Astrocyte of the cerebellum (primary cell): ENCODE results near the gene TREML2.
"Not testable (repeated sequence)": the region's sequence is repeated elsewhere in the genome, so short reads cannot be mapped to it uniquely, and the experiment has no call there.

Experiments used
- DNase-seq: peaks from one replicate; pipeline ENCODE4 v3.0.0-alpha.2; 2011; ENCODE audit warnings: low read depth
- H3K4me3 ChIP-seq: 2 replicates; pipeline ENCODE4 v1.5.1; 2011; ENCODE audit warnings: mild to moderate bottlenecking, low read depth, low read length, moderate library complexity
- in situ Hi-C: cut with HindIII; loops from 2 replicates; pipeline ENCODE4 v1.10.0; 2017; ENCODE audit warnings: low sequenced_read_pairs
- TF ChIP-seq, protein P1 (sequence below): IDR thresholded peaks from 2 replicates; pipeline ENCODE4 v1.5.1; 2012; ENCODE audit warnings: low read length, low read depth, moderate library complexity, mild to moderate bottlenecking; ENCODE audit errors: missing control alignments

The TREML2 gene, protein sequence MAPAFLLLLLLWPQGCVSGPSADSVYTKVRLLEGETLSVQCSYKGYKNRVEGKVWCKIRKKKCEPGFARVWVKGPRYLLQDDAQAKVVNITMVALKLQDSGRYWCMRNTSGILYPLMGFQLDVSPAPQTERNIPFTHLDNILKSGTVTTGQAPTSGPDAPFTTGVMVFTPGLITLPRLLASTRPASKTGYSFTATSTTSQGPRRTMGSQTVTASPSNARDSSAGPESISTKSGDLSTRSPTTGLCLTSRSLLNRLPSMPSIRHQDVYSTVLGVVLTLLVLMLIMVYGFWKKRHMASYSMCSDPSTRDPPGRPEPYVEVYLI

DNA sequence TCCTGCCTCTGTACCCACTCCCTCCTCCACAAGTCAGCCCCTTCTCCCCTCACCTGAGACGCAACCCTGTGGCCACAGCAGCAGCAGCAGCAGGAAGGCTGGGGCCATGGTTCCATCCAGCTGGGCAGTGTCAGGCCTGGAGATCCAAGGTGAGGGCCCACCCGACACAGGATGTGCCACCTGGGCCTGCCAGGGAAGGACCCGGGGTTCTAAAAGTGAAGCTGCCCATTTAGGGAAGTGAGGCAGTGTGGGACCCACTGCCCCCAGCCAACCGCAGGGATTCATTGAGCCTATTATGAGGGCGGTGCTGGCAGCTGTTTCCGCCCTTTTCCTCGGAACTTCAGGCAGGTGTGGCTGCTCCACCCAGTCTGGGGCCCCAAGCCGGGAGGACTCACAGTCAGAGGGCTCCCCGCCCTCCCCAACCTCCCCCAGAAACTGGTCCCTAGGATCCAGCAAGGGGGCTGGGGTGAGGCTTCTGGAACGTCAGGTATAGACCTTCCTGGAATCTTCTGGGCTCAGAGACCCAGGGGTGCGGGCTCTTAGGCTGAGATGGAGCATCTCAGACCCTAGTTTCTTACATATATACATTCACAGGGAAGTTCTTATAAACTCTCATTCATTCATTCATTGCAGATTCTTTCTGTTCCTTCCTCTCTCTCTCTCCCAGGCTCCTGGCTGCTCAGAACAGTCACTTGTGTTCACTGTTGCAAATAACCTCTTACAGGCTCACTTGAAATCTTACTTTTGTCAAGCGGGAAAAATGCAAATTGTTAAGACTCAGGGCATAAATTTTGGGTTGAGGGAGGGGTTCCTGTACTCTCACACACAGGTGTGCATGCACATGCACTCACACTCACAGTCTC lies at the start of gene TREML2:
Gene TREML2 (minus strand): TSS at position 249 of the 863 bp plus-strand sequence. CDS start 141 bp downstream, at position 108.
- TF ChIP-seq, protein P1, sequence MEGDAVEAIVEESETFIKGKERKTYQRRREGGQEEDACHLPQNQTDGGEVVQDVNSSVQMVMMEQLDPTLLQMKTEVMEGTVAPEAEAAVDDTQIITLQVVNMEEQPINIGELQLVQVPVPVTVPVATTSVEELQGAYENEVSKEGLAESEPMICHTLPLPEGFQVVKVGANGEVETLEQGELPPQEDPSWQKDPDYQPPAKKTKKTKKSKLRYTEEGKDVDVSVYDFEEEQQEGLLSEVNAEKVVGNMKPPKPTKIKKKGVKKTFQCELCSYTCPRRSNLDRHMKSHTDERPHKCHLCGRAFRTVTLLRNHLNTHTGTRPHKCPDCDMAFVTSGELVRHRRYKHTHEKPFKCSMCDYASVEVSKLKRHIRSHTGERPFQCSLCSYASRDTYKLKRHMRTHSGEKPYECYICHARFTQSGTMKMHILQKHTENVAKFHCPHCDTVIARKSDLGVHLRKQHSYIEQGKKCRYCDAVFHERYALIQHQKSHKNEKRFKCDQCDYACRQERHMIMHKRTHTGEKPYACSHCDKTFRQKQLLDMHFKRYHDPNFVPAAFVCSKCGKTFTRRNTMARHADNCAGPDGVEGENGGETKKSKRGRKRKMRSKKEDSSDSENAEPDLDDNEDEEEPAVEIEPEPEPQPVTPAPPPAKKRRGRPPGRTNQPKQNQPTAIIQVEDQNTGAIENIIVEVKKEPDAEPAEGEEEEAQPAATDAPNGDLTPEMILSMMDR: no peak
- H3K4me3 ChIP-seq: no peak within 1 kb of the TSS
- in situ Hi-C loops: no loop called here
- no peak for DNase-seq

DNA sequence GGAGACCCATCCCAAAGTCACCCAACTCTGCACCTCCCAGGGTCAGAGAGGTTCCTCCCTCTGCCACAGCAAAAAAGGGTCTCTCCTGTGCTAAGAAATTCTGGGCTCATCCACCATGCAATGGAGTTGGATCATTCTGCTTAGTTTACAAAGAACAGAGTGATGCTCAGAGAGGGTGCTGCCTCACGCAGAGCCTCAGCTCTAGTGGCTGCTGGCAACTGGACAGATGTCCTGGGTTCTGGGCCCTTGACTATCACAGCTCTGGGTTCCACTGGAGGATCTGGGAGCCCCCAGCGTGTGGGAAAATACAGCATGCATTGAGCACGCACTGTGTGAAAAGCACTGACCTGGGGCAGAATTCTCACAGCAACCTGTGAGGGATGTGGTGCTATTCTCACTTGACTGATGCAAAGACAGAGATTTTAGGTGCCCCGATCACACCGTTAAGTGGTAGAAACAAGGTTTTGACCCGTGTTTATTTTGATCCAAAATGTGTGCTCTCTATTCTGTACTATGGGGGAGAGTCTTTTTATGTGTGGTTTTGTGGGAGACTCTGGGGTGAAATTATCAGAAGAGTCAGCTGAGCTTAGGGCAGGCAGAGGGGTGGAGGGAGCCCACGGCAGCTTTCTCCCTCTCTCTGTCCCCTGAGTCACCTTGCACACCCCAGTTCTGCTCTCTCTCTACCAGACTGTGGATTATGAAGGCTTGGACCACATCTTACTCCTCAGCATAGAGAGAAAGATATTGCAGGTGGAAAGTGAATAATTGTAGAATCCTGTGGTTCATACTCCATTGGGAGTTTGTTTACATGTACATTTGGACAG lies 47.1 kb upstream of the TREML2 start:
- no peak overlapping the region for H3K4me3 ChIP-seq
- in situ Hi-C loops: no loop called here
- DNase-seq: no peak
- TF ChIP-seq, protein P1: no peak

DNA sequence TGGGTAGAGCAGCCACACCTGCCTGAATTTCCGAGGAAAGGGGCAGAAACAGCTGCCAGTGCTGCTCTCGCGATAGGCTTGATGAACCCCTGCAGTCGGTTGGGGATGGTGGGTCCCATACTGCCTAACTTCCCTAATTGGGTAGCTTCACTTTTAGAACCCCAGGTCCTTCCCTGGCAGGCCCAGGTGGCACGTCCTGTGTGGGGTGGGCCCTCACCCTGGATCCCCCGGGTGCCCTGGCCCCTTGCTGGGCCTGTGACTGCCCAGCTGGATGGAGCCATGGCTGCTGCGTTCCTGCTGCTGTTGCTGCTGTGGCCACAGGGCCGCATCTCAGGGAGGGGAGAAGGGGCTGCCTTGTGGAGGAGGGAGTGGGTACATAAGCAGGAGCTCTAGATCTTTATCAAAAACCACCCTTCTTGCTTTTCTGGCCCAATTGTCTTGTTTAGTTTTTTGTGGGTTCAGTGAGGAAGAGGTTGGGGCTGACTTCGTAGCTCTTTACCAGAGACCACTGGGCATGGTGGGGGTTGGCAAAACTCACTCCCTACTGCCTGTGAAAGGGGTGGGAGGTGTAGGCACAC lies 46.4 kb upstream of the TREML2 start:
- TF ChIP-seq, protein P1: no peak
- in situ Hi-C loops: no loop called here
- no peak for DNase-seq
- no peak overlapping the region for H3K4me3 ChIP-seq

DNA sequence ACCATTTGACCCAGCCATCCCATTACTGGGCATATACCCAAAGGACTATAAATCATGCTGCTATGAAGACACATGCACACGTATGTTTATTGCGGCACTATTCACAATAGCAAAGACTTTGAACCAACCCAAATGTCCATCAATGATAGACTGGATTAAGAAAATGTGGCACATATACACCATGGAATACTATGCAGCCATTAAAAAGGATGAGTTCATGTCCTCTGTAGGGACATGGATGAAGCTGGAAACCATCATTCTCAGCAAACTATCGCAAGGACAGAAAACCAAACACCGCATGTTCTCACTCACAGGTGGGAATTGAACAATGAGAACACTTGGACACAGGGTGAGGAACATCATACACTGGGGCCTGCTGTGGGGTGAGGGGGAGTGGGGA lies 45.6 kb upstream of the TREML2 start:
- H3K4me3 ChIP-seq, DNase-seq, in situ Hi-C loops: not testable (repeated sequence)

DNA sequence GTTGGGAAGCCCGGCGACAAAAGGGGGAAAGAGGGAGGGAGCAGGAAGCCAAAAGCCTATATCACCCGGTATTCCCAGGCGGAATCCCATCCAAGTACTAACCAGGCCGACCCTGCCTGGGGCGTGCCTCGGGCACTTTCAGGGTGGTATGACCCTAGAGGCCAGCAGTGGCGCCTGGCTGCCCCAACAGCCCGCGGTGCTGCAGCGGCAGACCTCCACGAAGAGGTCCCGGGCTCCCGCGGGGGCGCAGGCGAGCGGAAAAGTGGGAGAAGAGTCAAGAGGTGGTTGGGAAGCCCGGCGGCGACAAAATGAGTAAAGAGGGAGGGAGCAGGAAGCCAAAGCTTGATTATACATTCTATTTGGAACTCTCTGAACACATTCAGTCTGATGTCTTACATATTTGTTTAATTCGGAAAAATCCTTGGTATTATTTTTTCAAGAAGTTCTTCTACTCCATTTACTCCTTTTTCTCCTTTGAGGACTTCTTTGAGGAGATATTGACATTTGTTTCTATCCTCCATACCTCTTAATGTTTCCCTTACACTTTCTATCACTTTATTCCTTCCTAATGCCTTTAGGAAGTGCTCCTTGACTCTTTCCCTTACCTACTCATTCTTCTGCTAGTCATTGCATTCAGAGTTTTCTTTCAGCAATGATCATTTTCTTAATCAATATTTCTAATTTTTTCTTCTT lies 38.7 kb upstream of the TREML2 start:
- TF ChIP-seq, protein P1: no peak
- in situ Hi-C loops: no loop called here
- H3K4me3 ChIP-seq: no peak overlapping the region
- DNase-seq: no peak

DNA sequence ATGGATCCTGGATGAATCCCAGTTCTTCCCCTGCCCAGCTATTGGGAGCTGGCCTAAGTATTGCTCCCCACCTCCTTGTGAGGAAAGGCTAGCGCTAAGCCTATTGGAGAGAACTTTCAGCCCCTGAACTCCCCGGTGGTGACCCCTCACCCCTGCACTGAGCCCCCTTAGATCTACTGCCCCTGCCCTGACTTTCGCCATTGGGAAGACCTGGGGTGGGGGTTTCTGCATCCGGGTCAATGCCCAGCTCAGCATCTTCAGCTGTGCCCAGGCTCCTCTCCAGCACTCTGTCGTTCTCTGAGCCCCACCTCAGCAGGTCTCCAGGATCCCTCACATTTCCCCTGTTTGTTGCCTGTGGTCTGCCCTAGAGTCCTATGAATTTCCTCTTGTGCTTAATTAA lies 36.2 kb upstream of the TREML2 start:
- in situ Hi-C loops: no loop called here
- H3K4me3 ChIP-seq: no peak overlapping the region
- no peak for DNase-seq
- TF ChIP-seq, protein P1: no peak
